BJ (cell line): ENCODE data around the gene PRR16. TPM values are rescaled to one million over a fixed set of nuclear protein-coding genes. Genes with fewer than 3 reads are reported as not detected.

Experiments
- CTCF ChIA-PET: fragments of 350-600 bp; formaldehyde crosslinking; extraction: SDS; loops from one replicate; lab custom pipeline; 2021; ENCODE audit warnings: antibody characterized with exemption, inconsistent platforms; lab: Yijun Ruan, JAX
- POLR2A ChIA-PET: fragments of 300-600 bp; sonication (Branson Sonifier 250); formaldehyde crosslinking; extraction: SDS; loops from one replicate; lab custom pipeline; 2021; ENCODE audit warnings: antibody characterized with exemption; lab: Charles Lee
- DNase-seq: peaks from one replicate; pipeline ENCODE4 v3.0.0-alpha.2; 2011; ENCODE audit warnings: low read depth
- H3K27me3 ChIP-seq: 2 replicates; pipeline ENCODE4 v1.6.0; 2011; ENCODE audit warnings: low read length; ENCODE audit not compliant: control insufficient read depth, insufficient read depth
- H3K36me3 ChIP-seq: 2 replicates; pipeline ENCODE4 v1.5.1; 2011; ENCODE audit warnings: low read length; ENCODE audit not compliant: control insufficient read depth, insufficient read depth
- H3K4me3 ChIP-seq: 2 replicates; pipeline ENCODE4 v1.5.1; 2011; ENCODE audit warnings: low read depth, mild to moderate bottlenecking, control low read depth, low read length
- polyA plus RNA-seq: library from polyadenylated mRNA; depleted of rRNA; stranded (reverse); fragments of >200 nt; gene quantifications from 2 replicates; pipeline ENCODE4 v1.2.3, GENCODE V29; 2011
- small RNA-seq: library from RNA; depleted of rRNA; stranded (forward); fragments of <200 nt; gene quantifications from one replicate; pipeline ENCODE3, GENCODE V24; 2012; ENCODE audit warnings: low replicate concordance, low read depth; ENCODE audit not compliant: insufficient read length
- TF ChIP-seq, protein P1 (sequence below): IDR thresholded peaks from 2 replicates; pipeline ENCODE4 v1.5.1; 2011; ENCODE audit warnings: low read depth, mild to moderate bottlenecking, control low read depth, inconsistent platforms, low read length, moderate library complexity; ENCODE audit not compliant: insufficient read depth

PRR16 gene
- polyA plus RNA-seq, 1 experiment, result 48.7 TPM

- POLR2A ChIA-PET, result no interaction called here
- CTCF ChIA-PET, result no interaction called here
- Histone ChIP-seq H3K27me3 (no peaks in the 10 kb centered on the region), H3K36me3 (no peaks in the 10 kb centered on the region), H3K4me3 (no peak overlapping the region)
- TF ChIP-seq, protein P1, sequence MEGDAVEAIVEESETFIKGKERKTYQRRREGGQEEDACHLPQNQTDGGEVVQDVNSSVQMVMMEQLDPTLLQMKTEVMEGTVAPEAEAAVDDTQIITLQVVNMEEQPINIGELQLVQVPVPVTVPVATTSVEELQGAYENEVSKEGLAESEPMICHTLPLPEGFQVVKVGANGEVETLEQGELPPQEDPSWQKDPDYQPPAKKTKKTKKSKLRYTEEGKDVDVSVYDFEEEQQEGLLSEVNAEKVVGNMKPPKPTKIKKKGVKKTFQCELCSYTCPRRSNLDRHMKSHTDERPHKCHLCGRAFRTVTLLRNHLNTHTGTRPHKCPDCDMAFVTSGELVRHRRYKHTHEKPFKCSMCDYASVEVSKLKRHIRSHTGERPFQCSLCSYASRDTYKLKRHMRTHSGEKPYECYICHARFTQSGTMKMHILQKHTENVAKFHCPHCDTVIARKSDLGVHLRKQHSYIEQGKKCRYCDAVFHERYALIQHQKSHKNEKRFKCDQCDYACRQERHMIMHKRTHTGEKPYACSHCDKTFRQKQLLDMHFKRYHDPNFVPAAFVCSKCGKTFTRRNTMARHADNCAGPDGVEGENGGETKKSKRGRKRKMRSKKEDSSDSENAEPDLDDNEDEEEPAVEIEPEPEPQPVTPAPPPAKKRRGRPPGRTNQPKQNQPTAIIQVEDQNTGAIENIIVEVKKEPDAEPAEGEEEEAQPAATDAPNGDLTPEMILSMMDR, result no peak
- DNase-seq, result no peak
Measured at GRCh38 chr5:120735076-120735475, 271.0 kb downstream of the PRR16 start.

Small RNA genes lying within 50 kb of the gene (small RNA-seq; reads per million reads assigned to genes)
- gene PRELID3BP8 (not detected), gene RNU4-69P (not detected)
